H9 (cell line): ENCODE data around the gene AFAP1L2. TPM values are rescaled to one million over a fixed set of nuclear protein-coding genes. Genes with fewer than 3 reads are reported as not detected.

Source experiments
- DNase-seq: peaks from one replicate; pipeline ENCODE4 v3.0.0-alpha.2; 2017
- H2AFZ ChIP-seq: one replicate; pipeline ENCODE4 v1.6.1; 2013; ENCODE audit warnings: mild to moderate bottlenecking, low read length, control low read depth, moderate library complexity
- H2AK5ac ChIP-seq: 2 replicates; pipeline ENCODE4 v1.6.1; 2013; ENCODE audit warnings: low read length, control low read depth, mixed read lengths; ENCODE audit not compliant: insufficient read length
- H2BK120ac ChIP-seq: one replicate; pipeline ENCODE4 v1.6.1; 2013; ENCODE audit warnings: low read depth, mild to moderate bottlenecking, low read length, control low read depth, inconsistent platforms; ENCODE audit not compliant: poor library complexity, severe bottlenecking
- H2BK12ac ChIP-seq: 2 replicates; pipeline ENCODE4 v1.6.1; 2013; ENCODE audit warnings: low read length, control low read depth, mixed read lengths, low read depth; ENCODE audit not compliant: insufficient read length
- H2BK15ac ChIP-seq: 2 replicates; pipeline ENCODE4 v1.6.1; 2013; ENCODE audit warnings: low read depth, low read length, control low read depth
- H2BK20ac ChIP-seq: one replicate; pipeline ENCODE4 v1.6.1; 2013; ENCODE audit warnings: low read depth, mild to moderate bottlenecking, low read length, control low read depth, inconsistent platforms; ENCODE audit not compliant: poor library complexity, severe bottlenecking
- H2BK5ac ChIP-seq: 2 replicates; pipeline ENCODE4 v1.6.1; 2013; ENCODE audit warnings: low read length, control low read depth, mixed read lengths; ENCODE audit not compliant: insufficient read length
- H3K14ac ChIP-seq: 2 replicates; pipeline ENCODE4 v1.6.1; 2013; ENCODE audit warnings: low read length, control low read depth; ENCODE audit not compliant: insufficient read depth
- H3K18ac ChIP-seq: 2 replicates; pipeline ENCODE4 v1.6.1; 2013; ENCODE audit warnings: low read depth, mild to moderate bottlenecking, mixed read lengths, low read length, control low read depth; ENCODE audit not compliant: insufficient read length
- H3K23ac ChIP-seq: 2 replicates; pipeline ENCODE4 v1.6.1; 2013; ENCODE audit warnings: low read length, control low read depth, mixed read lengths, low read depth; ENCODE audit not compliant: insufficient read length
- H3K23me2 ChIP-seq: 2 replicates; pipeline ENCODE4 v1.6.1; 2013; ENCODE audit warnings: low read depth, mild to moderate bottlenecking, mixed read lengths, low read length, control low read depth; ENCODE audit not compliant: insufficient read length, poor library complexity, severe bottlenecking
- H3K27ac ChIP-seq: 2 replicates; pipeline ENCODE4 v1.5.1; 2013; ENCODE audit warnings: low read length, control low read depth, mixed read lengths, low read depth; ENCODE audit not compliant: insufficient read length
- H3K27me3 ChIP-seq: 2 replicates; pipeline ENCODE4 v1.6.1; 2013; ENCODE audit warnings: low read length, control low read depth, inconsistent platforms; ENCODE audit not compliant: insufficient read depth
- H3K4ac ChIP-seq: 2 replicates; pipeline ENCODE4 v1.6.1; 2013; ENCODE audit warnings: low read depth, mild to moderate bottlenecking, control low read depth, inconsistent platforms, low read length, moderate library complexity
- H3K4me1 ChIP-seq: 2 replicates; pipeline ENCODE4 v1.6.1; 2013; ENCODE audit warnings: low read length, control low read depth, inconsistent platforms; ENCODE audit not compliant: insufficient read depth
- H3K4me2 ChIP-seq: 2 replicates; pipeline ENCODE4 v1.6.1; 2013; ENCODE audit warnings: low read length, control low read depth, mixed read lengths; ENCODE audit not compliant: insufficient read length, insufficient read depth
- H3K56ac ChIP-seq: 2 replicates; pipeline ENCODE4 v1.6.1; 2013; ENCODE audit warnings: low read depth, mild to moderate bottlenecking, mixed read lengths, low read length, control low read depth; ENCODE audit not compliant: insufficient read length
- H3K79me1 ChIP-seq: 2 replicates; pipeline ENCODE4 v1.6.1; 2013; ENCODE audit warnings: low read depth, mild to moderate bottlenecking, moderate library complexity, low read length, control low read depth, inconsistent platforms; ENCODE audit not compliant: insufficient read depth, poor library complexity, severe bottlenecking
- H3K79me2 ChIP-seq: 2 replicates; pipeline ENCODE4 v1.6.1; 2013; ENCODE audit warnings: low read length, control low read depth, inconsistent platforms; ENCODE audit not compliant: insufficient read depth
- H3K9ac ChIP-seq: 2 replicates; pipeline ENCODE4 v1.6.1; 2013; ENCODE audit warnings: low read length, control low read depth, mixed read lengths; ENCODE audit not compliant: insufficient read length; ENCODE audit errors: extremely low read depth
- H3K9me3 ChIP-seq: one replicate; pipeline ENCODE4 v1.6.1; 2013; ENCODE audit warnings: low read depth, low read length, inconsistent platforms; ENCODE audit not compliant: control insufficient read depth
- H3T11ph ChIP-seq: one replicate; pipeline ENCODE4 v1.6.1; 2013; ENCODE audit warnings: mild to moderate bottlenecking, low read length, control low read depth, inconsistent platforms
- H4K20me1 ChIP-seq: one replicate; pipeline ENCODE4 v1.6.1; 2013; ENCODE audit not compliant: control insufficient read depth, insufficient read length, insufficient read depth
- H4K5ac ChIP-seq: 2 replicates; pipeline ENCODE4 v1.6.1; 2013; ENCODE audit warnings: low read depth, mild to moderate bottlenecking, mixed read lengths, low read length, control low read depth; ENCODE audit not compliant: insufficient read length
- H4K8ac ChIP-seq: replicated peaks from 2 replicates; pipeline ENCODE4 v1.6.1; 2013; ENCODE audit warnings: low read length, control low read depth, mixed read lengths, low read depth; ENCODE audit not compliant: insufficient read length
- H4K91ac ChIP-seq: 2 replicates; pipeline ENCODE4 v1.6.1; 2013; ENCODE audit warnings: low read depth, mild to moderate bottlenecking, moderate library complexity, mixed read lengths, low read length, control low read depth; ENCODE audit not compliant: insufficient read length
- H3K27ac Mint-ChIP-seq, 3 experiments: 2 replicates in 2 of 3; 3 replicates in 1 of 3; pipeline ENCODE4 v1.8.0; 2020 to 2021; ENCODE audit warnings: mixed read lengths in 3 of 3, mild to moderate bottlenecking in 1 of 3, moderate library complexity in 1 of 3
- H3K27me3 Mint-ChIP-seq: 2 replicates; pipeline ENCODE4 v1.8.0; 2021; ENCODE audit warnings: low read depth, mild to moderate bottlenecking, moderate library complexity, mixed read lengths
- H3K36me3 Mint-ChIP-seq, 3 experiments: 2 replicates in 2 of 3; 3 replicates in 1 of 3; pipeline ENCODE4 v1.8.0; 2020 to 2021; ENCODE audit warnings: low read depth in 3 of 3, mixed read lengths in 3 of 3; ENCODE audit not compliant: insufficient read depth in 1 of 3
- H3K4me1 Mint-ChIP-seq, 2 experiments: 2 replicates each; pipeline ENCODE4 v1.8.0; 2020; ENCODE audit warnings: mixed read lengths in 2 of 2
- H3K4me3 Mint-ChIP-seq, 2 experiments: 2 replicates in 1 of 2; 3 replicates in 1 of 2; pipeline ENCODE4 v1.8.0; 2020 to 2021; ENCODE audit warnings: mild to moderate bottlenecking in 2 of 2, mixed read lengths in 2 of 2, moderate library complexity in 1 of 2
- H3K9me3 Mint-ChIP-seq, 2 experiments: 2 replicates in 1 of 2; 3 replicates in 1 of 2; pipeline ENCODE4 v1.8.0; 2020; ENCODE audit warnings: mild to moderate bottlenecking in 2 of 2, mixed read lengths in 2 of 2, moderate library complexity in 1 of 2
- WGBS: extraction: QIAGEN DNeasy Blood & Tissue Kit; methylation state at CpG from one replicate; pipeline ENCODE4 v1.1.7; 2013; ENCODE audit warnings: missing lambda C conversion rate, low lambda C conversion rate, mixed read lengths; ENCODE audit not compliant: insufficient read length; ENCODE audit errors: extremely low coverage; 5-methylcytosine and 5-hydroxymethylcytosine counted together
- total RNA-seq: library from RNA; stranded (reverse); gene quantifications from 2 replicates; pipeline ENCODE4 v1.2.1, GENCODE V29; 2021
- TF ChIP-seq, protein P1 (sequence below): fragments of 200-600 bp; sonication (generic); conservative IDR thresholded peaks from 3 replicates; pipeline ENCODE4 v1.8.0; 2021; ENCODE audit warnings: antibody characterized with exemption, mild to moderate bottlenecking

Gene AFAP1L2
- total RNA-seq, 1 experiment from 2014 or later = 0.77 TPM

DNA sequence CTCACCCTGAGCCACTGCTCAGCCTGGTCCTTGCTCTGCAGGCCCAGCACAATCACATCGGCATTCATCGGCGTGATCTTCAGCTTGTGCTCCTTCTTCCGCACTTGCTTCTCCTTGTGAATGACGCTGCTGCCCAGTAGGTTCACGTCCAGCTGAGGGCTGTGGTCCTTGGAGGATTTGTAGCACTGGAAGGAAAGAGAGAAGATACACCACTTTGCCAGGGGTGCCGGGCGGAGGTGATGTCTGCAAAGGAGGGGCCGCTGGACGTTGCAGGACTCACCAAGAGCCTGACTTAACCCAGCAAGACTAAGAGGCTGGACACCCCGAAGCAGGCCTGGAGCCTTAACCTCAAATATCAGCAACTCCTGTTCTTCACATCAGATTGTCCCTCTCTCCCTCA, 90.4 kb downstream of the AFAP1L2 start:
- H3K79me1 ChIP-seq = no peaks in the 10 kb centered on the region
- no peak overlapping the region for H3K23ac ChIP-seq
- H3K36me3 Mint-ChIP-seq = no peaks in the 10 kb centered on the region
- no peak for DNase-seq
- no peaks in the 10 kb centered on the region for H3K4me1 ChIP-seq
- H3K79me2 ChIP-seq = no peaks in the 10 kb centered on the region
- H2AK5ac ChIP-seq = no peak overlapping the region
- H3K27ac Mint-ChIP-seq = 0 out of 7 replicates have a peak overlapping the region, but pooled peaks of 1 of the 3 experiments have one; percentile 38
- no peak overlapping the region for H2BK20ac ChIP-seq
- H3K27me3 ChIP-seq = no peaks in the 10 kb centered on the region
- WGBS = no CpG with 5 or more reads among the region's 11 CpGs
- H3K4me1 Mint-ChIP-seq = no peaks in the 10 kb centered on the region
- H4K8ac ChIP-seq = no peak overlapping the region
- no peak overlapping the region for H3T11ph ChIP-seq
- no peak overlapping the region for H3K27ac ChIP-seq
- no peak overlapping the region for H3K4me2 ChIP-seq
- no peak overlapping the region for H3K9ac ChIP-seq
- no peak overlapping the region for H4K5ac ChIP-seq
- no peak overlapping the region for H3K4ac ChIP-seq
- no peak overlapping the region for H2BK12ac ChIP-seq
- TF ChIP-seq, protein P1, sequence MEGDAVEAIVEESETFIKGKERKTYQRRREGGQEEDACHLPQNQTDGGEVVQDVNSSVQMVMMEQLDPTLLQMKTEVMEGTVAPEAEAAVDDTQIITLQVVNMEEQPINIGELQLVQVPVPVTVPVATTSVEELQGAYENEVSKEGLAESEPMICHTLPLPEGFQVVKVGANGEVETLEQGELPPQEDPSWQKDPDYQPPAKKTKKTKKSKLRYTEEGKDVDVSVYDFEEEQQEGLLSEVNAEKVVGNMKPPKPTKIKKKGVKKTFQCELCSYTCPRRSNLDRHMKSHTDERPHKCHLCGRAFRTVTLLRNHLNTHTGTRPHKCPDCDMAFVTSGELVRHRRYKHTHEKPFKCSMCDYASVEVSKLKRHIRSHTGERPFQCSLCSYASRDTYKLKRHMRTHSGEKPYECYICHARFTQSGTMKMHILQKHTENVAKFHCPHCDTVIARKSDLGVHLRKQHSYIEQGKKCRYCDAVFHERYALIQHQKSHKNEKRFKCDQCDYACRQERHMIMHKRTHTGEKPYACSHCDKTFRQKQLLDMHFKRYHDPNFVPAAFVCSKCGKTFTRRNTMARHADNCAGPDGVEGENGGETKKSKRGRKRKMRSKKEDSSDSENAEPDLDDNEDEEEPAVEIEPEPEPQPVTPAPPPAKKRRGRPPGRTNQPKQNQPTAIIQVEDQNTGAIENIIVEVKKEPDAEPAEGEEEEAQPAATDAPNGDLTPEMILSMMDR = no peak
- no peaks in the 10 kb centered on the region for H3K9me3 Mint-ChIP-seq
- no peaks in the 10 kb centered on the region for H3K23me2 ChIP-seq
- no peak overlapping the region for H3K18ac ChIP-seq
- H2AFZ ChIP-seq = no peak overlapping the region
- H4K20me1 ChIP-seq = no peaks in the 10 kb centered on the region
- H2BK15ac ChIP-seq = no peak overlapping the region
- no peak overlapping the region for H3K4me3 Mint-ChIP-seq
- no peak overlapping the region for H3K14ac ChIP-seq
- H2BK5ac ChIP-seq = no peak overlapping the region
- no peak overlapping the region for H3K56ac ChIP-seq
- peaks cover 2% of the 10 kb centered on the region; the same call in 1 of the 2 replicates for H3K27me3 Mint-ChIP-seq
- no peak overlapping the region for H4K91ac ChIP-seq
- H2BK120ac ChIP-seq = no peak overlapping the region
- no peaks in the 10 kb centered on the region for H3K9me3 ChIP-seq
